HG03139 (cell line): ENCODE measurements around the gene DGKZ.

Experiments used
- ATAC-seq: cut with Tn5 transposase; IDR thresholded peaks from one replicate; pipeline ENCODE4 v1.9.1; 2021; ENCODE audit not compliant: unreplicated experiment

The DGKZ gene

DNA sequence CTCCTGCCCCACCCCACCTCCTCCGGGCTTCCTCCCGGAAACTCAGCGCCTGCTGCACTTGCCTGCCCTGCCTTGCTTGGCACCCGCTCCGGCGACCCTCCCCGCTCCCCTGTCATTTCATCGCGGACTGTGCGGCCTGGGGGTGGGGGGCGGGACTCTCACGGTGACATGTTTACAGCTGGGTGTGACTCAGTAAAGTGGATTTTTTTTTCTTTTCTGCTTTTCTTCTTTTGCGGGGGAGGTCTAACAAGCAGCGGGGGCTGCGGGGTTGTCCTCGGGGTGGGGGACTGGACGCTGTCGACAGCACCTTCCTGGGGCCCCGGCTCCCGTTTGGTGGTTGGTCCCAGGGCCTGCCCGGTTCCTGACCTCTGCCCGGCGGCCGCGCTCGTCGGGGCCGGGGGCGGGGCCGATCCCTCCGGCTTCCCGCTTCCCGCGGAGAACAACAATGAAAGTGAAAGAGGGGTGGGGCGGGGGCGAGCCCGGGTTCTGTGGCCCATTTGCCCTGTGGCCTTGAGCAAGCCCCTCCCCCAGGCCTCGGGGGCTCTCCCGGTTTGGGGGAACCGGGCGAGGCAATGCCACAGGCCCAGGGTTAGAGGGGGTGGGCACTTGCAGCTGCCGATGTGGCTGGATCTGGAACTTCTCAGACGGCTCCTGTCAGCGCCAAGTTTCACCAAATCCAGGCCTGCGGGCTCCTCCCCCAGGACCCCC, 33.2 kb downstream of the DGKZ start:
- ATAC-seq: no peak

DNA sequence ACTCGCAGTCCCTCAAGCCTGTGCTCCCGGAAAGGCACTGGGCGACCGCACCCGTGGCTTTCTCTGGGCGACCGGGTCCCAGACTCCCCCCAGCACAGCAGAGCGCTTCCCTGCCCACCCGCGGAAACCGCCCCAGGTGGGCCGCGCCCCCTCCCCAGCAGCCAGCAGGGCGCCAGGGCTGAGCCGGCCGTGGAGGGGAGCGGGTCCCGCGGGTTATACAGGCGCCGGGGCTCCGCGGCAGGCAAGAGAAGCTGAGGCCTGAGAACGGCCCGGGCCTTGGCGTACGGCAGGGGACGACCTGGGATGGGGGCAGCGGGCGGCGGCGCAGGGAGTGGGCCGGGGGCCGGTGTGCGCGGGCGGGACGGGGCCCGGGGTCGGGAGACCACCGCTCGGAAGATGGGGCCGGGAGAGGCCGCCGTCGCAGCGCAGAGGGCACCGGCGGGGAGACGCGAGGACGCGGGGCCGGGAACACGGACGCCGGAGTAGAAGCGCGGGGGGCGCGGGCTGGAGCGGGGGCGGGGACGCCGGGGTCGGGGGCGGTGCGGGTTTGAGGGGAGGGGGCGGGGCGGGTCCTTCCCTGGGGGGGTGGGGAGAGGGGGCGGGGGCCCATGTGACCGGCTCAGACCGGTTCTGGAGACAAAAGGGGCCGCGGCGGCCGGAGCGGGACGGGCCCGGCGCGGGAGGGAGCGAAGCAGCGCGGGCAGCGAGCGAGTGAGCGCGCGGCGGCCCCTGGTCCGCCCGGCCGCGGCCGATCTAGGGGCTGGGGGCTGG, 34.0 kb downstream of the DGKZ start, which contains the start of gene MDK:
Gene MDK, plus strand, starts transcription at position 622 of the 771 bp plus-strand sequence. CDS start 389 bp downstream, outside the sequence.
- no peak for ATAC-seq

DNA sequence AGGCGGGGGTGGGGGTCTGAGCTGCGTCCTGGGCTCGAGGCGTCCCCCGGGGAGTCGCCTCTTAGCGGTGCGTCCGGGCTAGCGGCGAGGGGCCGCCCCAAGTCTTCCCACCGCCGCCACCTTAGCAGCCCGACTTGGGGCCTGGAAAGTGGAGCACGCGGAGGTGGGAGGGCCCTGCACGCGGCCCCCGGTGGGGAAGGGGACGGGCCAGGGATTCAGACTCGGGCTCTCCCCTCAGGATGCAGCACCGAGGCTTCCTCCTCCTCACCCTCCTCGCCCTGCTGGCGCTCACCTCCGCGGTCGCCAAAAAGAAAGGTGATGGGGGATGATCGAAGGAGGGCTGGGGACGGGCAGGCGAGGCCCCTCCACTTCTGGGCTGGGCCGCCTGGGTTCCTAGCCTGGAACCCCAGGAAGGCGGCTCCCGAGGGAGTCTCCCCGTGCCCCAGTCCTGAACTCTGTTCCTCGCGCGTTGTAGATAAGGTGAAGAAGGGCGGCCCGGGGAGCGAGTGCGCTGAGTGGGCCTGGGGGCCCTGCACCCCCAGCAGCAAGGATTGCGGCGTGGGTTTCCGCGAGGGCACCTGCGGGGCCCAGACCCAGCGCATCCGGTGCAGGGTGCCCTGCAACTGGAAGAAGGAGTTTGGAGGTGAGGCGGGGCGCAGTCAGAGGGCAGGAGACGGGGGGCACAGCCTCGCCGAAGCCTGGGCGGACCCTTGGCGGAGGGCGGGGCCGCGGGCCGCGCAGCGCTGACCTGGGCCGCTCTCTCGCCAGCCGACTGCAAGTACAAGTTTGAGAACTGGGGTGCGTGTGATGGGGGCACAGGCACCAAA, 34.8 kb downstream of the DGKZ start:
- no peak for ATAC-seq

DNA sequence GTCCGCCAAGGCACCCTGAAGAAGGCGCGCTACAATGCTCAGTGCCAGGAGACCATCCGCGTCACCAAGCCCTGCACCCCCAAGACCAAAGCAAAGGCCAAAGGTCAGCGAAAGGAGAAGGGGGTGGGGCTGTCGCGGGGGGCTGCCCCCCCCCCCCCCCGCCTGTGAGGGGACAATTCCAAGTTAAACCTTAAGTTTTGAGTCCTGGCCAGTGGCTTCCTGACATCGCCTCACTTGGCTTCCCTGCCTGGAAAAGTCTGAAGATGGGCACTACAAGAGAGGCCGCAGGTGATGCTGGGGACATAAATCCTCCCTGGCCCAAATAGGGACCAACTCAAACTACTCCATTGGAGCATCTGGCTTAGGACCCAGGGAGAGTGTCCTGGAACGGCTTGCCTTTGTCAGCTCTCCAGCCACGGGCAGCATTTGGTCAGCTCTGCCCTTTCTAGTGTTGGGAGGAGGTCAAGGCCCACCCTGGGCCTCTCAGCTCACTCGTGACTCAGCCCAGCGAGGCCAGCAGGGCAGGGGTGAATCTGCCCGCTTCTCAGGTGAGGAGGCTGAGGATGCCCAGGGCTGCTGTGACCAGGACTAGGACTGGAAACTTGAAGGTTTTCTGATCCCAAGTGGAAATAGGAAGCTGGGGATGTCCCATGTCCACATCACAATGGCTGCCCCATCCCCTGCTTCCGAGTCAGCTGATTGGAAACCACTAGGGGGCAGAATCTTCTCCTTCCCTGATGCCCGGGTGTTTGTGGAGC, 35.6 kb downstream of the DGKZ start:
- no peak for ATAC-seq

DNA sequence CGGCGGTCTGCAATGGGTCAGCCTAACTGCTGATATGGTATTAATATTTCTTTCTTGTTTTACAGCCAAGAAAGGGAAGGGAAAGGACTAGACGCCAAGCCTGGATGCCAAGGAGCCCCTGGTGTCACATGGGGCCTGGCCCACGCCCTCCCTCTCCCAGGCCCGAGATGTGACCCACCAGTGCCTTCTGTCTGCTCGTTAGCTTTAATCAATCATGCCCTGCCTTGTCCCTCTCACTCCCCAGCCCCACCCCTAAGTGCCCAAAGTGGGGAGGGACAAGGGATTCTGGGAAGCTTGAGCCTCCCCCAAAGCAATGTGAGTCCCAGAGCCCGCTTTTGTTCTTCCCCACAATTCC, 36.1 kb downstream of the DGKZ start:
- no peak for ATAC-seq

DNA sequence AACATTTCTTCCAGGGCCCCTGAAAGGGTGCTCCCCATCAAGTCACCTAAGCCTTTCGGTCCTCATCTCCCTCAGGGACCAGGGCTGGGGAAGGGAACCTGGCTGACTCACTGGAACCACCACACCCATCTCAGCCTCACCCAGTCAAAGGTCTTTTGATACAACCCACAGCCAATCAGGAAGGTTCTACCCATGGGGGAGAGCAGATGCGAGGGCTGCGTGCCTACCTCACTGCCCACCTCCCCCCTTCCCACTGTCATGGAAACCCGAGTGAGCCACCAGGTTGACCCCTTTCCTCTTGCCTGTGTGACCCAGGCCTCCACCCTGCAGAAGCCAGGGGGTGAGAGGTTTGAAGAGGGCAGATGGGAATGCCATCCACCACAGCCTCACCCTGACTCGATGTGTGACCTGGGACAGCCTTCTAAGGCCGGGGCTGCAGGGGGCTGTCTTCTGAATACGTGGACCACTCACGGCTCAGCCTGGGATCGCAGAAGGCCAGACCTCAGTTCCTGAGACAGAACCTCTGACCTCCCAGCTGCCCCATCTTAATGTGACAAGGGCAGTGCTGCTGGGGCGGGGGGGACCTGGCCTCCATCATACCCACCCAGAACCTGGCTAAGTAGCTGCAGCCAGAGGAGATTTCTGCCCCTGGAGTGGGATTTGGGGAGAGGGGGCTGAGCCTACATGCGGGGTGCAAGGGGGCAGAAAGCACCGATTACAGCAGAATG, 36.9 kb downstream of the DGKZ start:
- ATAC-seq: no peak

DNA sequence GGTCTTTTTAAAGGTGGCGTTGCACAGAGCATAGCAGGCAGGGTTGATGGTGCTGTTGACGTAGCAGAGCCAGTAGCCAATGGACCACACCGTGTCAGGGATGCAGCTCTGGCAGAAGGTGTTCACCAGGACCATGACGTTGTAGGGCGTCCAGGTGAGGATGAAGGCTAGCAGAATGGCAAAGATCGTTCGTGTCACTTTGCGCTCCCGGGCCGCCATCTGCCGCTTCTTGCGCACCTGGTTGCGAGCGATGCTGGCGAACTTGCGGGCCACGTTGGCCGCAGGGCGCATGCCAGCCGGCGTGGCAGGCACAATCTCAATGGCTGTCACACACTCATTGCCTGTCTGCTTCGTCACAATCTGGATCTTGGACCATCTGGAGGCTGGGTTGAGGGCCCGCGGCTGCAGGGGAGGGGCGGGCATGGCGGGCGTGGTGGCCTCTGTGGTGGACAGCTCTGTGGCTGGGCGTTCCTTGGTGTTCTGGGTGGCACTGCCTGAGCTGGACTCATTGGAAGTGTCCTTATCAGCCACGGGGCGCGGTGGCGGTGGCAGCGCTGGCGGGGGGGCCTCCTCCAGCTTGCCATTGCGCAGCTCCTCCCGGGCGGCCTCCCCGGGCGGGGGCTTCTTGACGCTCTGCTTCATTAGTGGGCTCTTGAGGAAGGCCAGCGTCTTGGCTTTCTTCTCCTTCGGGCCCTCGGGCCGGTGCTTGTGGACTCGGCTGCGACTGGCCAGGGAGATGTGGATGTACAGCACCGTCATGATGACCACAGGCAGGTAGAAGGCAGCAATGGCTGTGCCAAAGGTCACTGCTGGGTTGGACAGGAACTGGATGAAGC, 38.1 kb downstream of the DGKZ start:
- ATAC-seq: no peak

DNA sequence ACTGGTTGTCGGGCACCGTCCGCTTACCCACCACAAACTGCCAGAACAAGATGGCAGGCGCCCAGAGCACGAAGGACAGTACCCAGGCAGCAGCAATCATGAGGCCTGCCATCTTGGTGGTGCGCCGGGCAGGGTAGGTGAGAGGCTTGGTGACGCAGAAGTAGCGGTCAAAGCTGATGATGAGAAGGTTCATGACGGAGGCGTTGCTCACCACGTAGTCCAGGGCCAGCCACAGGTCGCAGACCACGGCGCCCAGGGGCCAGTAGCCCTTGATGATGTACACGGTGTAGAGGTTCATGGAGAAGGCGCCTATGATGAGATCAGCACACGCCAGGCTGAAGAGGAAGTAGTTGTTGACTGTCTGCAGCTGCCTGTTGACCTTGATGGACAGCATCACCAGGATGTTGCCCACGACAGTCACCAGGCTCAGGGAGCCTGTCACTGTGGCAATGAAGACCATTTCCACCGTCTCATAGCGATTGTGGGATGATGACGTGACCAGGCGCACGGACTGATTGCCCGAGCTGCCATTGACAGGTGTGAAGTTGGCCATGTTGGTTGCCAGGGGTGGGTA, 38.8 kb downstream of the DGKZ start:
- no peak for ATAC-seq

DNA sequence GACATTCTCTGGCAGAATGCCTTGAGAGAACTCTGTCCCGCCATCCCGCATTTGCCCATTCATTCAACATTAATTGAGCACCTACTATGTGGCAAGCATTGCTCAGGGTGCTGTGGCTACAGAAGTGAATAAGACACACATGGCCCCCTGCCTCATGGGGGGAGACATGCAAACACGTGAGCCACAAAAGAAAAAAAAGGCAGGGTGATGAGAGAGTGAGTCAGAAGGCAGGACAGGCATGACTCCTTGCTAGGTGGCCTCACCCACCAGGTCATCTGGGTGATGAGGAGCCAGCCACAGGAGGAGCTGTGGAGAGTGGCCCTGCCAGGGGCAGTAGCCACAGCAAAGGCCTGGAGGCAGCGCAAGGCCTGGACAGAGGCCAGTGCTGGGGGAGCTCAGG, 39.4 kb downstream of the DGKZ start:
- ATAC-seq: no peak

DNA sequence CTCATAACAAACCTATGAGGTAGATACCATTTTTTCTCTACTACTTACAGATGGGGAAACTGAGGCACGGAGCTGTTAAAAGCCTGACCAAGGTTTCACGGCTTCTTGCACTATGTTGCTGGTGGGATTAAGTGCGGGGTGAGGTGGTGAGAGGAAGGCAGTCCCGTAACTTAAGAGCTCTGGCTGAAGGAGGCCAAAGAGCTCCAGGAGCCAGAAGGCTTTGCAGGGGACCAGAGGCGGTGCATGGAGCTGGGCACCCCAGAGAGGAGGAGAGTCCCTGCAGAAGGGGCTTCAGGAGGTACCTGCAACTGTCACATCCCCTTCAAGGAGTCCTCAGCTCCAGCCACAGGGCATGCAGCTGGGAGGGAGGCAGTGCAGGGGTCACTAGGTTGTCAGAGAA, 40.2 kb downstream of the DGKZ start:
- ATAC-seq: no peak

DNA sequence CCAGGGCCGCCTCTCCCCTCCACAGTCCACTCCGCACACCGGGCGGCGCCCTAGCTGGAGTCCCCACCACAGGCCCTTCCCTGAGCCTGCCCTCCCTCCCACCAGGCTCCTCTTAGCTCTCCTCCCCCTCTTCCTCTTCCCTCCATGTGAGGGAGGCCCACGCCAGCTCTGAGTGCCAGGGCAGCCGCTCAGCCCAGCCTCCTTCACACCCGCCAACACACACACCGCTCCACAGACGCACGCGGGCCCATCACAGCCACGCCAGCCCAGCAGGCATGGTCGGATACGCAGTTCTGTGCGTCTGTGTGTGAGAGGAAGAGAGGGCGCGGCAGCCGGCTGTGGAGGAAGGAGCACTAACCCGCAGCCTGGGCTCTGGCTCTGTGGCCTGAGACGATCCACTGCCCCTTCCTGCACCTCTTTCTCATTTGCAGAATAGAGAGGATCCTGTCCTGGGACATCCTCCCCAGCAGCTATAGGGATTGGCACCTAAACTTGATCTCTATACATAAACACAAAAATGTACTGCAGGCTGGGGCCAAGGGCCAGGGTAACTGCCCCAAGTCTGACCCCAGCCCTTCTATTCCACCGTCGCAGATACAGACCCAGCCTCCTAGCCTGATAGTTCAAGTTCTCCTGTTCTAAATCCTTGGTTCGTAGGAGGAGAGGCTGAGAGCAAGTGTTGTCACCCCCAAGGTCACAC, 40.8 kb downstream of the DGKZ start:
- ATAC-seq: no peak

DNA sequence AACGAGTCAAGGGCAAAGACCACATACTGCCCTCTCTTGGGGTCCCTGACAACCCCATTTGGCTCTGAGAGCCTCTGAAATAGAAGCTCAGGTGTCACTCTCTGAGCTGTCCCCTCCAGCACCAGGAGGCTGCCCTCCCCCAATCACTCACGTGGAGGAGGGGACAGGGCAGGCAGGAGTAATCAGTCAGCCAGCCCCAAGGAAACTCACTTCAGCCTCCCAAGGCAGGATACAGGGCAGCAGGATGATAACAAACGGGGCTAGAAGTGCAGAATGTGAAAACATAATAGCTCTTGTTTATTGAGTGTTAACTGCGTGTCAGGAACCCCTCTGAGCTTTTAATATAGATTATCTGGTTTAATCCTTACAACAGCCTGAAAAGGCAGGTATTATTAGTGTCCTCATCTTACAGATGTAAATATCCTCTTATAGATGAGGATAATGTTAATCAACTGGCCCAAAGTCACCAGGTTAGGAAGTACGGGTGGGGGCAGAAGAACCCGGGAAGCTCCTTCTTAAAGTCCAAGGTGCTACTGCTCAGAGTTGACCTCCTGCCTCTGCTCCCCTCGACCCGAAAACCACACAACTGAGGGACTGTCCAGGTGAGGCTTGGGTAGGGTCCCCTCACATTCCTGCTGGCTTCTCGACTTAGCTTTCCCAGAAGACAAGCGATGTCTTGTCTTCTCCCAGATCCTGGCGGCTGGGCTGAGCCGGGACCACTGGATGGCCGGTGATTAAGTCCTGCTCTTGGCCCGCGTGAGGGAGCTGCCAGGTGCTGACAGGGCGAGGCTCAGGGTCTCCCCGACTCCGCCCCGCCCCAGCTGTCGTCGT, 41.6 kb downstream of the DGKZ start:
- ATAC-seq: no peak

DNA sequence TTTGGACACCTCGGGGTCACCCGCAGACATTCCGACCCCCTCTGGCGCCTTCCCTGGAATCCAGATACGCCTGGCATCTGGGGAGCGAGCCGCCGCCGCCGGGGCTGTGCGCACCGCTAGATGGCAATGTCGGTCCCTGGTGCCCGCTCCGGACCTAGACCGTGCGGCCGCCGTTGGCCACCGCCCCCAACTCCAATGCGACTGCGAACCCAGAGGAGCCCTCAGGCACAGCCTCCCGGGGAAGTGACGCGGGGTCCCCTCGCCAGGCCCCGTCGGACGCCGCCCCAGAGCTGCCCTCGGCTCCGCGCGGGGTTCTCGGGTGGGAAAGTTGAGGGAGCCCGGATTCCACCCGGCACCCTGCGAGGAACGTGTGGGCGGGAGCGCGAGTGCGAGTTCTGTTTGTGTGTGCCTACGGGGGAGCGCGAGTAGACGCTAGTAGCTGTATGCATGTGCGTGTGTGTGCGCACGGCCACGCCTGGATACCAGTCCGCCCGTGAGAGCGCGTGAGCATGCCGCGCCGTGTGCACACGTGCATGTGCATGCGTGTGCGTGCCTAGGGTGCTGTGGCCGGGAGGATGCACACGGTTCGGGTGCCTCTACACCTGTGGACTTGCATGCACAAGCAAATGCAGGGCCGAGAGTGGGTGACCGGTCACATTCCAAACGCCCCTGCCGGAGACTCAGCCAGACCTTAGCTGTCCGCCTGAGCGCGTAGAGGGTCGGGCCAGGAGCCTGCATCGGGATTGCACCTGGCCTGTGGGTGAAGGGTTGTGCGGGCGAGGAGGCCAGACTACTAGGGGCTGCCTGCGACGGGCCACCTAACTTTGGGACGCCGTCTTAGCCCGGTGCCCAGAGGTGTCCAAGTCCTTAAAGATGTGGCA, 42.4 kb downstream of the DGKZ start:
- ATAC-seq: no peak

DNA sequence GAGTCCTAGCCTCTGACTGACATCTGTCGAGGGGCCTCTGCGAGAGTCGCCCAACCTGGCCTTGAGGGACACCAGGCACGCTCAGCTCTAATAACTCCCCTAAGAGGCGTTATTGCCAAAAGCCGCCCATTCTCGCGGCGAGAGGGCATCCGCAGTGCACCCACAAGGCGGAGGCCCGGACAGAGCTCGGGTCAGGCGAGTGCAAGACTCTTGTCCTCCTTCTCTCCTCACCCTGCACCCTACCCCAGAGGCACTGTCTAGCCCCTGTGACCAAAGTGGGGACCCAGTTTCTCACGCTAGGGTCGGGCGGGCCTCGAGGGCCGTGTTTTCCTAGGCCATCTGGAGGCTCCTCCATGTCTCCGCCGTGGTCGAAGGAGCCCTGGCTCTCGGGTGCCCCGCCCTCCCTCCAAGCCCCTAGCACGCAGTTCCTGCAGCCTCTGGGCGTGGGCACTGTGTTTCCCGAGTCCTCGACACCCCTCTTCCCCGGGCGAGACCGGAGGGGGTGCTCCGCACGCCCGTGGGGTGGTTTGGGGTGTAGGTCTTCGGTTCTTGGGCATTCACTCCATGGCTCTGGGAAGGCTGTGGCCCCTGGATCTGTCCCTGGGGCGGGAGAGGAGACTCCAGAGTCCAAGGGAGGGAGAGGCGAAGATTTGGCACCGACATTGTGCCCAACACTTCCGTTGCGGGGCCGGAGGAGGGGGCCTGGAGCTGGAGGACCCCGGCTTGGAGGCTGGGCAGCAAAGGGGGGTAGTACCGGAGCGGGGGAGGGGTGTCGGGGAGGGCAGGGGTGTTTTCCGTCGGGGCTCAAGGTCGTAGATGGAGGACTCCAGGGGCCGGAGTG, 43.3 kb downstream of the DGKZ start:
- no peak for ATAC-seq

DNA sequence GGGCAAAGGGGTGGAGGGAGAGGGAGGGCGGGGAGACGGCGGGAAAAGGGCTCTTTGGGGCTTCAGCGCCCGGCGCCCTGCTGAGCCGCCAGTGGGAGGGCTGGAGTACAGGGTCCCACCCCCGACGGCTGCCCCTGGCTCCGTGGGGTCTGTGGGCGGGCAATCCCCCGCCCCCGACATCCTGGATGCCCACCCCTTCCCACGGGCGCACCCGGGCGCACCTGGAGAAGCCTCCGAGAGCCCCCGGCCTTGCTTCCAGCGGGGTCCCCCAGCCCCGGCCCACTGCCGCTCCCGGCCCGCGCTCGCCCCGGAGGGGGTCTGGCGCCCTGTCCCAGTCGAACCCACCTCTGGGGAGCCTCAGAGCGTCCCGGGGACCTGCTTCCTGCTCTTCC, 43.9 kb downstream of the DGKZ start:
- no peak for ATAC-seq
